Breast epithelium (tissue), 4 donors: Measurements from ENCODE around the gene KCNQ1OT1. TPM values are rescaled to one million over a fixed set of nuclear protein-coding genes. Genes with fewer than 3 reads are reported as not detected.

Source experiments
- DNase-seq, 2 donors: peaks; one replicate each; pipeline ENCODE4 v3.0.0-alpha.2; 2019; ENCODE audit warnings: low spot score in 2 of 2
- H3K27ac ChIP-seq, 2 donors: fragments of 200-600 bp; sonication (generic) in 1 of 2; one replicate each; pipeline ENCODE4 v1.5.1; 2016 to 2019; ENCODE audit warnings: mild to moderate bottlenecking in 1 of 2
- H3K27me3 ChIP-seq, 2 donors: fragments of 200-600 bp; sonication (generic) in 1 of 2; one replicate each; pipeline versions ENCODE4 v1.5.1 to v1.6.0; 2017 to 2019; ENCODE audit warnings: control low read depth in 1 of 2, mild to moderate bottlenecking in 1 of 2
- H3K36me3 ChIP-seq: fragments of 200-600 bp; one replicate; pipeline ENCODE4 v1.5.1; 2019
- H3K4me1 ChIP-seq, 2 donors: fragments of 200-600 bp; sonication (generic); one replicate each; pipeline ENCODE4 v1.5.1; 2016 to 2019; ENCODE audit warnings: control low read depth in 1 of 2
- H3K4me3 ChIP-seq, 3 donors: fragments of 200-600 bp; sonication (generic); 1 replicate in 2 of 3; 2 replicates in 1 of 3; pipeline ENCODE4 v1.5.1; 2016 to 2019; ENCODE audit warnings: mild to moderate bottlenecking in 3 of 3, moderate library complexity in 2 of 3
- H3K9me3 ChIP-seq, 2 donors: fragments of 200-600 bp; sonication (generic) in 1 of 2; one replicate each; pipeline ENCODE4 v1.5.1; 2016 to 2019; ENCODE audit warnings: control low read depth in 1 of 2
- POLR2A ChIP-seq: fragments of 450-650 bp; IDR thresholded peaks from one replicate; pipeline ENCODE4 v1.6.1; 2016; ENCODE audit warnings: antibody characterized with exemption, mild to moderate bottlenecking, moderate library complexity
- POLR2AphosphoS5 ChIP-seq, 3 donors: sonication (generic); formaldehyde crosslinking; IDR thresholded peaks; one replicate each; pipeline ENCODE4 v1.6.1; 2017; ENCODE audit warnings: antibody characterized with exemption in 3 of 3
- intact Hi-C: fragments of 100-400 bp; cut with DNase I; formaldehyde crosslinking; loops from one replicate; pipeline ENCODE4 v1.15.1; 2023; ENCODE audit warnings: low total_unique reads
- total RNA-seq, 3 donors: library from RNA; depleted of rRNA; stranded (reverse); fragments of >200 nt; gene quantifications; one replicate each; pipeline ENCODE4 v1.1.0, GENCODE V29; 2016
- TF ChIP-seq, protein P1 (sequence below), 3 donors: fragments of 450-650 bp; IDR thresholded peaks; one replicate each; pipeline ENCODE4 v1.5.1; 2016 to 2017; ENCODE audit warnings: antibody characterized with exemption in 3 of 3, mild to moderate bottlenecking in 3 of 3, moderate library complexity in 3 of 3

KCNQ1OT1 gene
- total RNA-seq, 3 donors from 2014 or later, result 2.1 to 5.3 (median 3.6) TPM

DNA sequence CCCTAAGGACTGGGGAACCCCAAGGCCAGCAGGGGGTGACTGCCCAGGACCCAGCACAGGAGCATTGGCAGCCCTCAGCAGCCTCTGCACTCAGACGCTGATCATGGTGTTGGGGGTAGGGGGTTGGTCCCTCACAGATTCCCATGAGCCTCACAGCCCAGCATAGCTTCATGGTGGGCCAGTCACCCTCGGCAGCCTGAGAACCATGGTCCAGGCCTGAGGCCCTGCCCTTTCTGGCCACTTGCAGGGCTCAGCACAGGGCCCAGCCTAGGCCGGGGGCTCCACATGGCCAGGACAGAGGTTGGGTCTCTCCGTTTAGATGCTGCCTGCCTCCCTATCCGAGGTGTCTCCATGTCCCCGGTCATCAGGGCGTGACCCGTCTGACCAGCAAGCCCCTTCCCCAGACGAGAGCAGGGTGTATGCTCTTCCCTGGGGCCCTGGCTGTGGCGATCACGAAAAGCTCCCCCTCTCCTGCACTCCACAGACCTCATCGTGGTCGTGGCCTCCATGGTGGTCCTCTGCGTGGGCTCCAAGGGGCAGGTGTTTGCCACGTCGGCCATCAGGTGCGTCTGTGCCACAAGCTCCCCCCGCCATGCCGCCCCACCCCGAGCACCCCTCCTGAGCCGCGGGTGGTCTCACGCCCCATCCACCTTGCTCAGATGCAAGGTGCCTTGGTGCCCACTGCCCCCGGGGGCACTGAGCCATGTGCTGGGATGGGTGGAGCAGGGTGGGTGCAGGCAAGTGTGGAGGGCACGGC is 128.8 kb downstream of the KCNQ1OT1 start:
- intact Hi-C loops, result no loop called here
- no peaks in the 10 kb centered on the region for H3K4me1 ChIP-seq
- DNase-seq, result no peak
- no peak for TF ChIP-seq POLR2A
- no peak for TF ChIP-seq POLR2AphosphoS5 (IDR thresholded peaks at IDR 0.05)
- TF ChIP-seq, protein P1, sequence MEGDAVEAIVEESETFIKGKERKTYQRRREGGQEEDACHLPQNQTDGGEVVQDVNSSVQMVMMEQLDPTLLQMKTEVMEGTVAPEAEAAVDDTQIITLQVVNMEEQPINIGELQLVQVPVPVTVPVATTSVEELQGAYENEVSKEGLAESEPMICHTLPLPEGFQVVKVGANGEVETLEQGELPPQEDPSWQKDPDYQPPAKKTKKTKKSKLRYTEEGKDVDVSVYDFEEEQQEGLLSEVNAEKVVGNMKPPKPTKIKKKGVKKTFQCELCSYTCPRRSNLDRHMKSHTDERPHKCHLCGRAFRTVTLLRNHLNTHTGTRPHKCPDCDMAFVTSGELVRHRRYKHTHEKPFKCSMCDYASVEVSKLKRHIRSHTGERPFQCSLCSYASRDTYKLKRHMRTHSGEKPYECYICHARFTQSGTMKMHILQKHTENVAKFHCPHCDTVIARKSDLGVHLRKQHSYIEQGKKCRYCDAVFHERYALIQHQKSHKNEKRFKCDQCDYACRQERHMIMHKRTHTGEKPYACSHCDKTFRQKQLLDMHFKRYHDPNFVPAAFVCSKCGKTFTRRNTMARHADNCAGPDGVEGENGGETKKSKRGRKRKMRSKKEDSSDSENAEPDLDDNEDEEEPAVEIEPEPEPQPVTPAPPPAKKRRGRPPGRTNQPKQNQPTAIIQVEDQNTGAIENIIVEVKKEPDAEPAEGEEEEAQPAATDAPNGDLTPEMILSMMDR (IDR thresholded peaks at IDR 0.05), result no peak
- H3K27me3 ChIP-seq, result no peaks in the 10 kb centered on the region
- no peak overlapping the region for H3K27ac ChIP-seq
- no peaks in the 10 kb centered on the region for H3K36me3 ChIP-seq
- H3K9me3 ChIP-seq, result no peaks in the 10 kb centered on the region
- no peak overlapping the region for H3K4me3 ChIP-seq

DNA sequence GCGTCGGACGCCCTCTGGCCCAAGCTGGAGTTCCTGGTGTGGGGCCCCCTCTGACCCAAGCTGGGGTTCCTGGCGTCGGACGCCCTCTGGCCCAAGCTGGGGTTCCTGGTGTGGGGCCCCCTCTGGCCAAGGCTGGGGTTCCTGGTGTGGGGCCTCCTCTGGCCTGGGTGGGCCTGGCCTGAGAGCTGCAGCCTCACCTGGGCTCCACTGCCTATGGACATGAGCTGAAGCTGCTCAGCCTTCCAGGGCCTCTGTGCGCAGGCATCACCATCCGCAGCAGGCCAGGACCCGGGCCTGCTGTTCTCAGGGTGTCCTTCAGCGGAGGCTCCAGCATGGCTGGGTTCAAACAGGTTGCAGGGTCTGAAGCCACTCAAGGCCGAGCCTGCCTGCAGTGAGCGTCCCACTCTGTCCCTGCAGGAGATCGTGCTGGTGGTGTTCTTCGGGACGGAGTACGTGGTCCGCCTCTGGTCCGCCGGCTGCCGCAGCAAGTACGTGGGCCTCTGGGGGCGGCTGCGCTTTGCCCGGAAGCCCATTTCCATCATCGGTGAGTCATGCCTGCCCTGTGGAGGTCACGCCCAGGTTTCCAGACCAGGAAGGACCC is 129.5 kb downstream of the KCNQ1OT1 start:
- Histone ChIP-seq H3K9me3 (no peaks in the 10 kb centered on the region), H3K36me3 (no peaks in the 10 kb centered on the region), H3K4me3 (no peak overlapping the region), H3K4me1 (no peaks in the 10 kb centered on the region), H3K27me3 (no peaks in the 10 kb centered on the region), H3K27ac (no peak overlapping the region)
- intact Hi-C loops, result no loop called here
- no peak for TF ChIP-seq POLR2A
- TF ChIP-seq, protein P1 (IDR thresholded peaks at IDR 0.05), result no peak
- TF ChIP-seq POLR2AphosphoS5 (IDR thresholded peaks at IDR 0.05), result no peak
- DNase-seq, result no peak

DNA sequence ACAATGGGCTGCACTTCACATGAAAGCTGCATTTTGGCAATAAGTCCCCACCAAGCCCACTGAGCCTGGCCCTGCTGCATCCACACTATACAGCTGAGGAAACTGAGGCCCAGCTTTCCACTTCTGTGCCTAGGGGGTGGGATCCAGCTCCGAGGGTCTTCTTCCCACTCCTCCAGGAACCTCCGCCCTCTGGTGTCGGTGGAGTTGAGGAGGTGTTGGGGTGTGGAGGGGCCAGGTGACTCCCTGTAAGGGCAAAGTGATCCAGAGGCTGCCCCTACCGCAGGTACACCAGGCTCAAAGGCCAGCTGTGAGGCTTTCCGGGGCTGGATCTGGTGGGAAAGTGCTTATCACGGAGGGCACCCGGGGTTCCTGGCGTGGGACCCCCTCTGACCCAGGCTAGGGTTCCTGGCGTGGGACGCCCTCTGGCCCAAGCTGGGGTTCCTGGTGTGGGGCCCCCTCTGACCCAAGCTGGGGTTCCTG is 130.0 kb downstream of the KCNQ1OT1 start:
- intact Hi-C loops, result no loop called here
- TF ChIP-seq POLR2A (no peak), POLR2AphosphoS5 (IDR thresholded peaks at IDR 0.05) (no peak)
- Histone ChIP-seq H3K4me3 (no peak overlapping the region), H3K27me3 (no peaks in the 10 kb centered on the region), H3K4me1 (no peaks in the 10 kb centered on the region), H3K27ac (no peak overlapping the region), H3K9me3 (no peaks in the 10 kb centered on the region), H3K36me3 (no peaks in the 10 kb centered on the region)
- DNase-seq, result no peak

DNA sequence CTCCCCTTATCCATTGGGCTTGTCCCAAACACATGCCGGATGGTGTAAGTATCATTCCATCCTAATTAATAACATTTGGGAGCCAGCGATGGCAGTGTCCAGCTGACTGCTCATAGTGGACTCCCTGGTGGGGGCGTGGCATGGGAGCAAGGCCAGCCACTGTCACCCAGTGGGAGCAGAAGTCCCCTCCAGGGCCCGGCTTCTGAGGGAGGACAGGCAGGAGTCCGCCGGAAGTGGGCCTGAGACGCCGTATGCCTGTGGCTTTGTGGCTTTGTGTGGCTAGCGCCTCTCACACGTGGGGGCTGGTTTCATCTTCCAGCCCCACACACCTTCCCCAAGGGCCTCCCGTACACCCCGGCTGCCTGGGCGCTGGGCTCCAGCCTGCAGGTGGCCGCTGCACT is 130.5 kb downstream of the KCNQ1OT1 start:
- Histone ChIP-seq H3K9me3 (no peaks in the 10 kb centered on the region), H3K27ac (no peak overlapping the region), H3K36me3 (no peaks in the 10 kb centered on the region), H3K4me1 (no peaks in the 10 kb centered on the region), H3K27me3 (no peaks in the 10 kb centered on the region), H3K4me3 (no peak overlapping the region)
- no peak for DNase-seq
- TF ChIP-seq POLR2A, result no peak
- TF ChIP-seq, protein P1 (IDR thresholded peaks at IDR 0.05), result no peak
- TF ChIP-seq POLR2AphosphoS5 (IDR thresholded peaks at IDR 0.05), result no peak
- intact Hi-C loops, result no loop called here

DNA sequence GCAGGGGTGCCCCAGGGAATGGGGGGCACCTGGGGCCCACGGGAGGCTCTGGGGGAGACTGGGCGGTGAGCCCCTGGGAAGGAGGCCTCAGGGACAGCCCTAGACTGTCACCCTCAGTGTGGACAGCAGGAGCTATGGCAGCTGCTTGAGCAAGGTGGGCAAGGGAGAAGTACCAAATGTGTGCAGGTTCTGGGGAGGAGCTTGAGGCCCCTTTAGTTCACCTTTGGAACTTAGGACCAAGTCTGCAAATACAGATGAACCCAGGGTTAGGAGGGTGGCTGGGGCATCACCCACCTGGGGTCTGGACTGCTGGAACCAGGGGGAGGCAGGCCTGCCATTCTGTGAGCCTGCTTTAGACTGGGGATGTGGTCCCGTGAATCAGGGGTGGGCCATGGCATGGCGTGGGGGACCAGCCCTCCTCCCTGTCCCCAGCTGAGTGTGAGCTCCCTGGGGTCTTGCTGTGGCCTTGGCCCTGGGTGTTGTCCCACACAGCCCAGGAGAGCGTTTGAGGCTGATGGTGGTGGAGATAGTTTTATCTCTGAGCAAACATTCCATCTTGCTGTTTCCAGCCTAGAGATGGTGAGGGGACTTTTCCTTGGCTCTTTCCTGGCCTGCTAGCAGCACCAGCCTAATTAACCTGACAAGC is 132.6 kb downstream of the KCNQ1OT1 start:
- DNase-seq, result no peak
- no peaks in the 10 kb centered on the region for H3K36me3 ChIP-seq
- no peaks in the 10 kb centered on the region for H3K27me3 ChIP-seq
- H3K27ac ChIP-seq, result no peak overlapping the region
- H3K4me3 ChIP-seq, result no peak overlapping the region
- H3K9me3 ChIP-seq, result no peaks in the 10 kb centered on the region
- intact Hi-C loops, result no loop called here
- TF ChIP-seq, protein P1 (IDR thresholded peaks at IDR 0.05), result no peak
- no peak for TF ChIP-seq POLR2AphosphoS5 (IDR thresholded peaks at IDR 0.05)
- no peak for TF ChIP-seq POLR2A
- H3K4me1 ChIP-seq, result no peaks in the 10 kb centered on the region
